Activated CD4-positive, alpha-beta T cell treated with anti-CD3 and anti-CD28 coated beads, Interleukin-2, amount 50 U/mL, for 1 hour (primary cell): ENCODE data around the gene VSTM5.
"Not testable (repeated sequence)": the region's sequence is repeated elsewhere in the genome, so short reads cannot be mapped to it uniquely, and the experiment has no call there.

Experiments
- DNase-seq: peaks from one replicate; pipeline ENCODE4 v3.0.0-alpha.2; 2020

Gene VSTM5

GRCh38 chr11:93850594-93851018, at the start of gene VSTM5:
VSTM5 (minus strand) TSS chr11:93850618; CDS start chr11:93850502, 116 bp downstream.
- DNase-seq, result no peak

DNA sequence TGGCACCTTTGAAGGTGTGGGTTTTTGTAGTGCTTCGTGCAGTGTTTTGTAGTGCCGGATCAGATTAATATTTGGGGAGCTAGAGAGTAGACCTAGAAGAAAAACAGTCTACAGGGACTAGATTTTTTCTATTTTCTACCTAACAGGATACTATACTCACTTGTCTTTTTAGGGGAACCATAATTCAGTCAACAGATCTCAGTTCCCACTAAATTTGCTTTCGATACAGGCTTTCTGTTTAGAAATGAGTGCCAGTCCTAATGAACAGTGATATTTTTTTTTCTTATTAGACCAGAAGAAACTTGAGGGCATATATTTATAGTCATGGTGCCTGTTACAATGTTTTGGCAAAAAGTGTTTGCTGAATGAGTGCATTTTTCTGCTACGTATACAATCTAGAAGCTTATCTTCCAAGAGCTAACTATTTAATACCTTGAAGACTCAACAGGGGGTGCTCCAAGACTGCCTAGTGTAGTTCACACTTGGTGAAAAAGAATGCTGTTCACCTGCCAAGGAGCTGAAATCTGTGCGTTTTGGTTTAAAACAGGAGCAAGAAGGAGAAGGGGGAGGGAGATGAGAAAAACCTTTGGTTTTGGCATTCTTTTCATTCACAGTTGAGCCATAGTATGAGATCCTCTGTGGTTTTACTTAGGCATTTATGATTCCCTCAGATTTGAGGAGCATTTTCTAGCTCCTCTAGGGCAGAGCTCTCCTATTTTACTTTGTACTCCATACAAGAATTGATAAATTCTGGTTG, 44.9 kb upstream of the VSTM5 start:
- DNase-seq, result no peak

DNA sequence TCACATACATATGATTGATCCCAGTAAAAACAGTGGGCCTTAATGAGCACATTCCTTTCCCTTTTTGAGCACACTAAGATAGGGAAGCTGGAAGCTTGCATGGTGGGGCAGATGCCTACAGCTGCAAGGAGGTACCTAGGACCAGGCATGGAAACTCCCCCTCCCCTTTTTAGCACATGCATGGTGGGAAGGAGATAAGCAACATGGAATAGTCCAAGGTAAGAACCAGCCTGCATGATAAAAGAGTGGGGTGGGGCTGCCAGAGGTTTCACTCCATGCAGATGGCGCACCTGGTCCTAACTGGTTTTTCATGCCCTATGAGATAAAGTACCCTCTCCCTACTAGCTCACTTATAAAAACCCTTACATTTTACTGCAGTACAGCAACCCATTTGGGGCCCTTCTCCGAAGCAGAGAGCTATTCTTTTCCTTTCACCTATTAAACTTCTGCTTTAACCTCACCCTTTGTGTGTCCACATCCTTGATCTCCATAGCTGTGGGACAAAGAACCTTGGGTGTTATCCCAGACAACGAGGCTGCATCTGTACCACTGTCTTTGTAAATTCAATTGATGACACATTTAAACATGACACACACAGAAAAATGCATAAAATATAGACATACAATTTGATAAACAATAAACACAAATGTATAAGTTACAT, 40.1 kb upstream of the VSTM5 start:
- no peak for DNase-seq

DNA sequence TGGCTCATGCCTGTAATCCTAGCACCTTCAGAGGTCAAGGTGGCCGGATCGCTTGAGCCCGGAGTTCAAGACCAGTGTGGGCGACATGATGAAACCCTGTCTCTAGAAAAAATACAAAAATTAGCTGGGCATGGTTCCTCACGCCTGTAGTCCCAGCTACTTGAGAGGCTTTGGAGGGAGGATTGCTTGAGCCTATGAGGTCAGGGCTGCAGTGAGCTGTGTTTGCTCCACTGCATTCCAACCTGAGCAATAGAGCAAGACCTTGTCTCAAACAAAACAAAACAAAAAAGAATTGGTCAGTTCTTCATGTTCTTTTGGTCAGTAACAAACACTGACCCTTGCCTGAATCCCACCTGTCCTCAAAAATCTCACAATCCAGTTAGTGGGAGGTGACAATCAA, 36.7 kb upstream of the VSTM5 start:
- DNase-seq, result no peak

DNA sequence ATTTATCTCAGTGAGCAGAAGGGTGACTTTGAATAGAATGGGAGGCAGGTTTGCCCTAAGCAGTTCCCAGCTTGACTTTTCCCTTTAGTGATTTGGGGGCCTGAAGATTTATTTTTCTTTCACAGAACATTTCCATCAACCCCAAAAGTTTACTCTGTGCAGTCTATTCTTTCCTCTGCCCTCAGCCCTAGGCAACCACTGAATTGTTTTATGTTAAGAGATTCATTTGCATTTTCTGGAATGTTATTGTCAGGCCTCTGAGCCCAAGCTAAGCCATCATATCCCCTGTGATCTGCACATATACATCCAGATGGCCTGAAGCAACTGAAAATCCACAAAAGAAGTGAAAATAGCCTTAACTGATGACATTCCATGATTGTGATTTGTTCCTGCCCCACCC, 28.7 kb upstream of the VSTM5 start:
- DNase-seq, result not testable (repeated sequence)

DNA sequence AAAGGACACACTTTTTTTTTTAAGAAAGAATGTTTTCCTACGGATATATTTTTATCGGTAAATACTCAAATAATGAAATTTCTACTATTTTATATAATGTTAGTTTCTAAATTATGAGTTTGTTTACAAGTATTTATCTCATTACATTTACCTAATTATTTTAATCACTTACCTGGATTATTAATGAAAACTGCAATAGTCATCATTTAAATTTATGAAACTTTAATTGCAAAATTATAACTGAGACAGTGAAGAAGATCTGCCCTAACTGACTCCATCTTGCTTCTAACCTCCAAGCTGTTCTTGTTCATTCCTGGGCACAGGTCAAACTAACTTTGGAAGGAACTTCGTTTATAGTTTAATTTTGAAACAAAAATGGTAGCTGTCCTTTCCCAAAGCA, 25.2 kb upstream of the VSTM5 start:
- DNase-seq, result no peak

DNA sequence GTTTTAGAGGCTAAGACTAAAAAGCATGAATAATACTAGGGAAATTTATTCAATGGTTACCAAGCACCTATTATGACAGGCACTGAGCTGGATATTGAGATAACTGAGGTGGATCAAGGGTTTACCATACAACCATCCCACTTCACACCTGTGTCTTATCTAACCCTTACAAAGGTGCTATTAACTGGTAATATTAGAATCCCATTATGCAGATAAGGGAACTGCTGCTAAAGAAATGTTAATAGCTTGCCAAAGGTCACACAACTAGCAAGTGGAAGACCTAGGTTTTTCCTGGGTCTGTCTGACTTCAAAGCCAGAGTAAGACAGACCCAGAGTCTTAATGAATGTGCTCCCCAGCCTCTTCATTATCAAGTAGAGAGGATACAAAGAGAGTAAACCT, 21.1 kb upstream of the VSTM5 start:
- DNase-seq, result no peak

- DNase-seq, result no peak
Observed at GRCh38 chr11:93870616-93871015, 20.2 kb upstream of the VSTM5 start.

DNA sequence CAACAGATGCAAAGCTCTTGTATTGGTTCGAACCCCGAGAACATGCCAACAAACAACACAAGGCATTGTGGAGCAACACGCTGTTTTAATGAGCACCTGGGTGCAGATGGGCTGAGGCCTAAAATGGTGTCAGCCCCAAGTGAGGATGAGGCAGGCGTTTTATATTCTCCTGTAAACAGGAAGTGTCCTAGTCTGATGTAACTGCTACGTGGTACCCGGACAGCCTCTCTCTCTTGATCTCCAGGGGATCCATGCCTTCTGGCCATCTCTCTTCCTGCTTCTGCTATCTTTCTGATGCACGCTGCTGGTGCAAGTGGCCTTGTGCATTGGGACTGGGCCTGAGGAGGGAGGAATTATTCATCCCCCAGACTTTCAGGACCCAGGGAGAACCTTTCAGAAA, 19.4 kb upstream of the VSTM5 start:
- no peak for DNase-seq

- DNase-seq, result not testable (repeated sequence)
Observed at GRCh38 chr11:93868404-93868803, 18.0 kb upstream of the VSTM5 start.

GRCh38 chr11:93861808-93862207, 11.4 kb upstream of the VSTM5 start:
- DNase-seq, result no peak

DNA sequence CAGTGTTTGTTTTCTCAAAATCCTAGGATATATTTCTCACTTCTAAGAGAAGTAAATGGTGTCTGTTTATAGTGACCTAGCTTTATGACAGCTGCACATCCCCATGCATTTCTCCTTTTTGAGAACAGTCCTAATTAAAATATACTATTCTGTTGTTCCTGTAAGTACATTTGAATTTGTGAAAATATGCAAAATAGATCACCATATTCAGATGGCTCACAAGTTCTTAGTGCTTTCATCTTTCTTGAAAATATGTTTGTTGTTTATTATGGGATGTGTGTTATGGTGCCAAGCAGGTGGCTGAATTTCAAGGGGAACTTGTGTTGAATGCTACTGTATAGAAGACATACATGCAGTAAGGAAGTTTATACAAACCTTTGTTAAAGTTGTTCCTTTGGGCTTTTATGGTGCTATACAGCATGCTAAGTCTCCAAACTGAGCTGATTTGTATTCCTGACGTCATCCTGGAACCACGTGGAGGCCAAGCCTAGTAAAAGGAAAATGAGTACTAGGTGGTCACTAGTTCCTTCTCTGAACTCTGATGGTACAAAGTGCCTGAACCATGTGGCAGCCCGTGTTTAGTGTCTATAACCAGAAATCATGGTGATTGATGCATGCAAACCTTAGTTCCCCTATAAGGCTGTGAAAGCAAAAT, 7.8 kb upstream of the VSTM5 start:
- DNase-seq, result no peak

DNA sequence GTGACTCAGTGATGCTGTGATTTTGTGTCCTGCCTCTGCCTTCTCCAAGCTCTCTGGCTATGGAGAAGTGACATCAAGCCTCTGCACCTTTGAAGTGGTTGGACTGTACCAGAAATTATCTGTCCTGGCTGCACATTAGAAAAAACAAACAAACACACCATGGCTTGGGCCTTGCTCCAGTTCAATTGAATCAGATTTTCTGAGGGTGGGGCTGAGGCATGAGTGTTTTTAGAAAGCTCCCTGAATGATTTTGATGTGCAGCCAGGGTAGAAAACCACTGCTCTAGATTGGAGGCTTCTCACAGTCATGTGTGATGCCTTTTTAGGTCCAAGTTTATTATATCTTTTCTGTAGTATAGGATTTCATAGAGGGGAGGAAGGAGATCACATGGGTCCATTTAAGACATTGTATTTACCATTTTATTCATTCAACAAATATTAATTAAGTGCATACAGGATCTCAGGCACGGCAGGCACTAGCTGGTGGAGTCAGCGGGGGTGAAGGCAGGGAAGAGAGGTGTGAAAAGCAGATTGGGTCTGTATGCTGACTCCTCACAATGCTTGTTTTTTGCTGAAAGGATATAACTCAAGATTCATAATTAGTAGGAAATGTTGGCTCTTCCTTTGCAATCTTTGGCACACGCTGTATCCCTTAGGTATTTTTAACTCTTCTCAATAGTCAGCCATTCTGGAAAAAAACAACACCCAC, 7.1 kb upstream of the VSTM5 start:
- no peak for DNase-seq

GRCh38 chr11:93852242-93852641, 1.8 kb upstream of the VSTM5 start:
- DNase-seq, result no peak

DNA sequence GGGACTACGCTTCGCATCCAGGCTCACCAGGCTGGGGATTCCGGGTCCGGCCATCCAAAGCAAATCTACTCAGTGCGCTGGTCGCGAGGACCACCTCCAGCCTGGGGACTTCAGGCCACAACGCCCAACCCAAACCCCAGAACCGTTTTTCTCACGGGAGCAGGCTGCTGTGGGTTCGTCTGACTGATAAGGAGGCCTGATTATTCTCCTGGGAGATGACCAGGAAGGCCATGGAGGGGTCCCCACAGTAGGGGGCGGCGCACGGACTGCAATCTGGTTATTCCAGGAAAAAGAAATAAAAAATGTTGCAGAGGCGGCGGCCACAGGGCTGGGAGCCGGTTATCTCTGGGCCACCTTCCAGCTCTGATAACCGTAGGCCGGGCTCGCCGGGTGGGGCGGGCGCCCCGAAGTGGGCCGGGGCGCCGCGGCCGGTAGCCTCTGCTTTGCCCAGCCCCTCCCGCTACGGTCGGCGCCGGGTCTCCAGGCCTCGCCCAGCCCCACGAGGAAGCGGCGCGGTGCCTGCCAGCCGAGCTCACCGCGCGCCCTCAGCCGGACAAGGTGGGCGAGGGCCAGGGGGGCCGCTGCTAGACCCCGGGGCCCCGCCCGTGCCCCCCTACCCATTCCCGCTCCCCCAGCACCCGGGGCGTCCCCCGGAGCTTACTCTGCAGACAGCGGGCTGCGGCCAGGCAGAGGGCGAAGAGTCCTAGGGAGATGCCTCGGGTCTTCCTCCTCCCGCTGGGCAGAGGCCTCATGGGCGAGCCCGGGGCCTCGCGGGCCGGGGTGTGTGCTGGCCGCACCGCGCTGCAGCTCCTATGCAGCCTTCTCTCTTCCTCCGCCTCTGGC, 446 bp downstream of the VSTM5 start:
- no peak for DNase-seq

- no peak for DNase-seq
Observed at GRCh38 chr11:93849201-93849600, 1.2 kb downstream of the VSTM5 start.

GRCh38 chr11:93846411-93846810, 4.0 kb downstream of the VSTM5 start:
- no peak for DNase-seq

- no peak for DNase-seq
Observed at GRCh38 chr11:93845181-93846092, 5.0 kb downstream of the VSTM5 start.

- no peak for DNase-seq
Observed at GRCh38 chr11:93844568-93844967, 5.8 kb downstream of the VSTM5 start.

DNA sequence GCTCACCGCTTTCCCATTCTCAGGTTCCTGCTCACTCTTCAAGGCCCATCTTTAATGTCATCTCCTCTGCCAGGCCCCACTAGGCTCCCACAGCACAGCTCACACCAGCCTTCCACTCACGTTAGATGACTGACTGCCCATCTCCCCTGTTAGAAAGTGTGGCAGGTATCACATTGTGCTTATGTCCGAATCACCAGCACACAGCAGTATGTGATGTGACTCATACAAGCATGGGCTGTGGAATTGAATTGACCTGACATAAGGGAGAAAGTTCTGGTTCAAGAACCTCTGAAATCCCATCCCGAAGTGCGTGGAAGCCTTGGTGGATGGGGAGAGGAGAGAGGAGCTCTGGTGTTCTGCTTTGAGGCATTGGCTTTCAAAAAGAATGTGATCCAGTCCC, 6.5 kb downstream of the VSTM5 start:
- DNase-seq, result no peak

DNA sequence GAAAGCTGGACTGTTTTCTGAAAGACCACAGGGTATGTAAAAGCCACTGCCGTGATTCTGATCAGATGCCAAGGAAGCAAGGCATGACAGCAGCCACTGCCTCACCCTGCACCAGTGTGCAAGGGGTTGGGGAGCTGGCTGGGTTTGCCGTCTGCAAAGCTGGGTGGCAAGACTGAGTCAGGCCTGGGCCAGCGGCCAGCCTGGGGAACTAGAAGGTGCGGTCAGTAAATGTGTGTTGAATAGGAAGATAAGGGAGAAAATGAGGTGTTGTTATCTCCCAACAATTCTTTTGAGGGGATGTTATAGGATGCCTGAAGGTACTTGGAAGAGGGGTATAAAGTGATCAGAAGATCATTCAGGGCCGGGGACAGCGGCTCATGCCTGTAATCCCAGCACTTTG, 8.0 kb downstream of the VSTM5 start:
- no peak for DNase-seq
